ENCODE results near the gene GRID1. TPM values are rescaled to one million over a fixed set of nuclear protein-coding genes. Genes with fewer than 3 reads are reported as not detected.
"Not testable (repeated sequence)": the region's sequence is repeated elsewhere in the genome, so short reads cannot be mapped to it uniquely, and the experiment has no call there.

GRID1 gene
- total RNA-seq, 1 donor from 2014 or later: 2.7 TPM

DNA sequence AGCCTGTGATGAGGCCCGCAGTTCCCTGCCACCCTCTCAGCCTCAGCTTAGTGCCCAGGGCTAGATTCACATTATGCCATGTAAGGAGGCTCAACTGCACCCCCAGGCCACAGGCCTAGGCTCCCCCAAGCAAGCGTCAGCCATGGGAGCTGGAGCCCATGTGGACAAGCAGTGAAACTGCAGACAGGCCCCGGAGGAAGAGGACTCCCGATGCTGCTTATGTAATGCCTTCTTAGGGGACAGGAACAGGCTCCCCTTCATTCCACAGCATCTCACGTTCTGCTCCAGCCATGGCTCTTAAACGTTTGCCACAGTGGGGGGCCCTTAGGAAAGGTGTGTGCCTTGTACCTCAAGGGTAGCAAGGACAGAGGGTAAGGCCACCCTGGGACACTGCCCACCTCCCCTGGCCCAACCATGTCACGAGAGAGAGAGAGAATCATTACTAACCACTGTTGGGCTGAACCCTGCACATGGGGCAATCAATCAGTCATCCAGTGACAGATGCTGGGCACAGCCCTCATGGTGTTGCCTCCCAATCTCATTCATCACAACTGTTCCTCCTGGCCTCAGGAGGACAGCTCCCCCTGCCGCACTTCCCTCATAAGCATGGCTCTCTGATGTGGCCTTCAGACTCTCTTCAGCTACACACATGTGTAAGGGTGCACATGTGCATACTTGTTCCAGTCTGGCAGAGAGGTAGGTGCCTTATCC, 263.0 kb downstream of the GRID1 start:
- DNase-seq: no peak

DNA sequence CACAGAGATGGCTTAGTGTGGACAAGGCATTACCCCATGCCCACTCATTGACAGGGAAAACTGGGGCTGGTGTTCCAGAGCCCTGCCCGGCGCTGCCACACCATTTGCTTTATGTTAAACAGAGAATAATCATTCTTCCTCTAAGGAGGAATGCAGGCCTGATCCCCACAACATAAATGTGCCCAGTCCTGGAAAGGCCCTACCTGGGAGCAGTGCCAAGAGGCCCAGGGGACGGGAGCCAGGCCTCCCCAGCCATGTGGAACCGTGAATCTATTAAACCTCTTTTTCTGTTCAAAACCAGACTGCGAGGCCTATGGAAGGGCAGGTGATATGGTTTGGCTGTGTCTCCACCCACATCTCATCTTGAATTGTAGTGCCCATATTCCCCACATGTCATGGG, 264.1 kb downstream of the GRID1 start:
- DNase-seq: no peak

- DNase-seq: no peak
Measured at GRCh38 chr10:86102031-86102430, 264.6 kb downstream of the GRID1 start.

GRCh38 chr10:86100581-86101061, 266.0 kb downstream of the GRID1 start:
- DNase-seq: no peak

- no peak for DNase-seq
Measured at GRCh38 chr10:86099542-86100334, 266.9 kb downstream of the GRID1 start.

DNA sequence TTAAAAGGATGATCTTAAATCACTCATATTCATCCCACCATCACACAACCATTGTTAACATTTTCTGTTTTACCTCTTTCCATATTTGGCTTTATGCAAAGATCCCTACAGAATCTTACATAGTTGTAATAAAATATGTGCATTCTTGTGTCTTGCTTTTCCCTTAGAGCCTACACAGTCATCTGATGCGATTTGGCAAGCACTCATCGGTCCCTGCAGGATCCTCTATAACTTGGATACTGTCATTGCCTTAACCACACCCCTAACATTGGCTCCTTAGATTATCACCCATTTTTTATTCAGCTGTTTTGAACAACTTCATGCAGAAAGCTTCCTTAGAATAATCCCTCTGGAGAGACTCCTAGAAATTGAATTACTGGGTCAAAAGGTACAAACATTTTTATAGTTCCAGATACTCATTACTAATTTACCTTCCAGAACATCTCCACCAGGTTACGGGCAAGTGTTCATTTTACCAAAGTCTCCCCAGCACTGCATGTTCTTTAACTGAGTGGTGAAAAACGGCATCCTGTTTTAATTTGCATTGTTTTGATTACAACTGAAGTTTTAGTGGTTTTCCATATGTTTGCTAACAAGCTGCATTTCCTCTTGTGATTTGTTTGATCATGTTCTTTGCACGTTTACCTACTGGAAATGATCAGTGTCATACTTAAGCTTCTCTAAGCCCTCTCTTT, 268.3 kb downstream of the GRID1 start:
- DNase-seq: peak; percentile 56

DNA sequence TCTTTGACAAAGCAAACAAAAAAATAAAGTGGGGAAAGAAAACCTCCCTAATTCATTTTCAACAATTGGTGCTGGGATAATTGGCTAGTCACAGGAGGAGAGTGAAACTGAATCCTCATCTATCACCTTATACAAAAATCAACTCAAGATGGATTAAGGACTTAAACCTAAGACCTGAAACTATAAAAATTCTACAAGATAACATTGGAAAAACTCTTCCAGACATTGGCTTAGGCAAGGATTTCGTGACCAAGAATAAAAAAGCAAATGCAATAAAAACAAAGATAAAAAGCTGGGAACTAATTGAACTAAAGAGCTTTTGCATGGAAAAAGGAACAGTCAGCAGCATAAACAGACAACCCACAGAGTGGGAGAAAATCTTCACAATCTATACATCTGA, 271.5 kb downstream of the GRID1 start:
- DNase-seq: not testable (repeated sequence)

GRCh38 chr10:86092311-86092710, 274.3 kb downstream of the GRID1 start:
- DNase-seq: not testable (repeated sequence)

DNA sequence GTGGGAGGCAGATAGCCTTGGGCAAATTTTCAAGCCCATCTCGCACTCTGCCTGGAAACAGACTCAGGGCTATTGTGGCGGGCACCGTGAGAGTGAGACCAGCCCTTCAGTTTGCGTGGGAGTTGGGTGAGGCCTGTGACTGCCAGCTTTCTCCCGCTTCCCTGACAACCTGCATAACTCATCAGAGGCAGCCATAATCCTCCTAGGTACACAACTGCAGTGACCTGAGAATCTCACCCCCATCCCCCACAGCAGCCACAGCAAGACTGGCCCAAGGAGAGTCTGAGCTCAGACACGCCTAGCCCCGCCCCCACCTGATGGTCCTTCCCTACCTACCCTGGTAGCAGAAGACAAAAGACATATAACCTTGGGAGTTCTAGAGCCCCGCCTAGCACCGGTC, 275.4 kb downstream of the GRID1 start:
- DNase-seq: no peak

- DNase-seq: no peak
Measured at GRCh38 chr10:86090807-86091206, 275.8 kb downstream of the GRID1 start.

DNA sequence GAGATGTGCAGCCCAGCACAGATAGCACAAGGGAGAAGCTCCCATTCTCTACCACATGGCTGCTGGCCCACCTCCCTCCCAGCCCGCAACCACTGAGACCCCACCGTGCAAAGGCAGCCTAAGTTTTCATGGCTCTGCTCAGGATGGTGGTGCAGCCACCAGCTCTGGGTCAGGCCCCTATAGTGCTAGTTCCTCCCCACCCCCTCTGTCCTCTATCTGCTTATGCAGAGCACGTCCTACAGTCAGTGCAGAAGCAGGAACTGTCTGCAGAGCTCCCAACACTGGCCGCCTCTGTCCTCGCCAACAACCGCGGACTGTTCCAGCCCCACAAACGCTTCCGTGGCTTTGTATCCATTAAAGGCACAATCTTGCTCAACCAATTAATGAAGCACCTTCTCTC, 278.9 kb downstream of the GRID1 start:
- no peak for DNase-seq

DNA sequence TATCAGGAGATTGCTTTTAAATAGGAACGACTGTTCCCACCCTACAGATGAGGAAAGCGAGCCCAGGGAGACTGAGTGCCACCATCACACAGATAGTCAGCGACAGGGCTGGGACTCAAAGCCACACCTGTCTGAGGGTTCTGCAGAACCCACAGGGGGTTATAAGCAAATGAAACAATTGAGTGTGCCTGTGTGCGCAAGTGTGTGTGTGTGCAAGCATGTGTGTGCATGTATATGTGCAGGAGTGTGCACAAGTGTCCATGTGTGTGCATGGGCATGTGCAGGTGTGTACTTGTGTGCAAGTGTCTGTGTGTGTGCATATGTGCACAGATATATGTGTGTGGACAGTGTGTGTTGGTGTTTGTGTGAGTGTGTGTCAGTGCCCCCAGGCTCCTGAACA, 280.2 kb downstream of the GRID1 start:
- DNase-seq: no peak

DNA sequence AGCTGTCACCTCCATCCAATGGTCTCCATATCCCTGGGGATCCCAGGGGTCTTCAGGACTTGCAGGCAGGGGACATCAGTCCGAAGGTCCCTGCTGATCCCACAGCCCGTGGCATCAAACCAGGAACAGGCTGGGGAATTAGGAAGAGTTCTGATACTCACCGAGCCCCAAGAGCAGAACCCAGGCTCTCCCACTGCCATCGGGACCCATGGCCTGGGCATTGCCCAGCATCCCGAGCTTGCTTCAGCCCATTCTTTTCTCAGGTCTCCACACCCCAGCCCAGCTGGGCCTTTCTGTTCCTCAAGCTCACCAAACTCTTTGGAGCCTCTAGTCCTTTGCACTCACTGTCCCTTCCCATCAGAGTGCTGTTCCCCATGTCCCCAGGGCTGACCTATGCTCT, 280.9 kb downstream of the GRID1 start:
- DNase-seq: no peak

DNA sequence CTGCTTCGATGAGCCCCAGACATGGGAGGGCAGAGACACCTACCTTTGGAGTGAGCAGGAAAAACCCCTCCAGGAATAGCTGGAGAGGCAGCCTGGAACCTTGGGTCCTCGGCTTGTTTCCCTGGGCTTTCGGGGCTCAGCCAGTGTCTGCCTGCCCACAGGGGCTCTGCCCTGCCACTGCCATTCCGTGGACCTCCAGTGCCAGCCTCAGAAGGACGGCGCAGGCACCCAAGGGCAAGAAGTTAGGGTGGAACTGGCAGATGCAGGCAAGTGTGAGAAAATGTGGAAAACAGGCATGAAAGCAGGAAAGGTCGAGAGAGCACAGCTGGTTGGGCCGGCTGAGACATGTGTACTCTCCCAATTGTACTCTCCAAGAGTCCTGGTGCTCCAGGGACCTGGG, 281.5 kb downstream of the GRID1 start:
- no peak for DNase-seq

DNA sequence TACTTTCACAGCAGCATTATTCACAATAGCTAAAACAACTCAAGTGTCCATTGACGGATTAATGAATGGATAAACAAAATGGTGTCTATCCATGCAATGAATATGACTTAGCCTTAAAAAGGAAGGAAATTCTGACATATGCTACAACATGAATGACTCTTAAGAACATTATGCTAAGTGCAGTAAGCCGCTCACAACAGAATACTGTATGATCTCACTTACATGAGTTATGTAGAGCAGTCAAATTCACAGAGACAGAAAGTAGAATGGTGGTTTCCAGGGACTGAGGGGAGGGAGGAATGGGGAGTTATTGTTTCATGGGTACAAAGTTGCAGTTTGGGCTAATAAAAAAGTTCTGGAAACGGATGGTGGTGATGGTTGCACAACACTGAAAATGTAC, 282.0 kb downstream of the GRID1 start:
- DNase-seq: no peak

GRCh38 chr10:86083664-86084175, 282.9 kb downstream of the GRID1 start:
- DNase-seq: no peak

- no peak for DNase-seq
Measured at GRCh38 chr10:86083206-86083605, 283.4 kb downstream of the GRID1 start.

- DNase-seq: no peak
Measured at GRCh38 chr10:86082556-86082955, 284.0 kb downstream of the GRID1 start.

- DNase-seq: no peak
Measured at GRCh38 chr10:86079088-86079487, 287.5 kb downstream of the GRID1 start.

- no peak for DNase-seq
Measured at GRCh38 chr10:86078639-86079035, 288.0 kb downstream of the GRID1 start.

DNA sequence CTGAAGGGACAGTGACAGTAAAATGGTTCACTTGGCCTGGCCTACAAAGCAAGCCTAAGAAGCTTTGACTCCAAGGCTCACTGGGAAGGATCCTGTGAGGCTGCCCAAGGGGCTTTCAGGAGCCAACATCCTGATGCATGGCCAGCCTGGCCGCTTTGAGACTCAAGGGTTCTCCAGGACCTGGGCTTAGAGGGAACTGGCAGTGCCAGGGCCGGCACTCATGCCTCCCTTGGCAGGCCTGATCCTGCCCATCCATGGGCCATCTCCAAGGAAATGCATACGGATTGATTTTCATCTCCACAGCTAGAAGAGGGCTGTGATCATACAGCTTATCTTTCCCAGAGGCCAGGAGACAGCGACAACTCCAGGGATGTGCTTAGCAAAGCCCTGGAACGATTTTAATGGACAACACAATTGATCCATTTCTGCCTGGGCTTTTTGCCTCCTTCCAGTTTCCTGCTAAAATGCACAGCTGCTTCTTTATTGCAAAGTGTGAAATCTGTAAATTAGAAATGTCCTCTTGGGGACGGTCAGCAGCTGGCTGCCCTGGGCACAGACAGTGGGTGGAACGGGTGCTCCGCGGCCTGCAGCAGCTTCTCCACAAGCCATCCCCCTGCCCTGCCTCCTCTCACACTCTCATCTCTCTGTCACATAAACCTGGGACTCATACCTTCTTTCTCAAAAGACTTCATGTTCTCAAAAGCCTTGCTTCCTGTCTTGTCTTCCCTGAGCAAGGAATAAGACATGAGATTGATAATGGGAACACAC, 288.5 kb downstream of the GRID1 start:
- no peak for DNase-seq

DNA sequence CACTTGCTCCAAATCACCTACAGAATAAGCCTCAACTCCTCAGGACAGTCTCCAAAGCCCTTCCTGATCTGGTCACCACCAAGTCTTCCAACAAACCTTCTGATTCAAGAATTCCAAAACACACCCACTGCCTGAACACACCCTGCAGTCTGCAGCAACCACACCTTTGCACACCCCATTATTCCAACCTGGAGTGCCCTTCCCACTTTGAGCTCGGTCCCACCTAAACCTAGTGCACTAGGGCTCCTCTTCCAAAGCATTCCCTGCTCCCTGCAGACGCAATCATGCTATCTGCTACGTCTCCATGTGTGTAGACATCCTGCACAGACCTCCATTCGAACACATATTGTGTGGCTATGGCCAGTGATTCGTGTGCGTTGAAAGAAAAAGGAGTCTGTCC, 289.3 kb downstream of the GRID1 start:
- no peak for DNase-seq
